ENCODE measurements around the gene SKOR1.

SKOR1 gene

DNA sequence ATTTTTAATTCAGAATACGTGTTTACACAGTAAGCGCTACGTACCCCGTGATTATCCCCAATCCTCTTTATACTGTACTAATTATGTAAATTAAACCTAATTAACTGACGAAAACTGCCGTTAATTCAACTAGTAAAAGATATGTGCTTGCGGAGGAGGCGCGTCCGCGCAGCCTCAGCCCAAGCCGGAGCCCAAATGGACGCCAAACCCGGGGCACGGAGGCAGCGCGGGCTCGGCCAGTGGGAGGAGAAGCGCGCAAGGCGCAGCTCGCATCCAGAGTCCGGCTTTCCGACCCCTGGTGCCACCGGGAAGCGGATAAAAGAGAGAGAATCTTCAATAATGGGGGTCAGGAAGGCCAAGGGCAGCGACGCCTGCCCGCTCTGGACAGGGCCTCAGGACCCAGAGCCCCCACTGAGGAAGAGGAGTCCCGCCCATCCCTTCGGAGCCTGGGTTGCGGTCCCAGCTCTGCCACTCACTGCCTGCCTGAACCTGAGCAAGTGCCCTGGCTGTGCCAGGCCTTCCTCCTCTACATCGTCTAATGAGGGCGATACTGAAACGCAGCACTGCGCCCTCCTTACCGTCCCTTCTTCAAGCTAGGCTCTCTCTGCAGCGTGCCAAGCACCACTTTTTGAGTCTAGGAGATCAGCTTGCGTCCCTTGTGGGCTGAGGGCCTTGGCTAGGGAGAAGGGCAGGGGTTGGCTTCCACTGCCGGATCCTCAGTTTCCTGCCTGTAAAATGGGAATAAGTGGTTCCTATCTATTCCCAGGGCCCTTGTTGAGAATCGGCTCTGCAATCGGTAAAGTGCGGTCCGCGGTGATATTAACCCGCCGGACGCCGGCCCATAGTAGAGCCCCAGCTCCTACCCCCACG lies 5.0 kb upstream of the SKOR1 start:
- H3K9me3 ChIP-seq (ENCODE audit: control insufficient read depth, insufficient read depth, low read length): no peaks in the 10 kb centered on the region
- H3K27ac ChIP-seq (ENCODE audit: low read depth, low read length): no peak overlapping the region
- H3K4me1 ChIP-seq (ENCODE audit: control insufficient read depth, insufficient read depth, low read length): peaks cover 35% of the 10 kb centered on the region
- no peaks in the 10 kb centered on the region for H3K36me3 ChIP-seq (ENCODE audit: control insufficient read depth, insufficient read depth, low read length)
- peaks cover 85% of the 10 kb centered on the region for H3K27me3 ChIP-seq (ENCODE audit: control insufficient read depth, insufficient read depth, low read length)
- peak overlapping the region; percentile 49 for H3K4me3 ChIP-seq (ENCODE audit: low read depth, low read length)
- no peak overlapping the region for H3K9ac ChIP-seq (ENCODE audit: low read depth, low read length)

DNA sequence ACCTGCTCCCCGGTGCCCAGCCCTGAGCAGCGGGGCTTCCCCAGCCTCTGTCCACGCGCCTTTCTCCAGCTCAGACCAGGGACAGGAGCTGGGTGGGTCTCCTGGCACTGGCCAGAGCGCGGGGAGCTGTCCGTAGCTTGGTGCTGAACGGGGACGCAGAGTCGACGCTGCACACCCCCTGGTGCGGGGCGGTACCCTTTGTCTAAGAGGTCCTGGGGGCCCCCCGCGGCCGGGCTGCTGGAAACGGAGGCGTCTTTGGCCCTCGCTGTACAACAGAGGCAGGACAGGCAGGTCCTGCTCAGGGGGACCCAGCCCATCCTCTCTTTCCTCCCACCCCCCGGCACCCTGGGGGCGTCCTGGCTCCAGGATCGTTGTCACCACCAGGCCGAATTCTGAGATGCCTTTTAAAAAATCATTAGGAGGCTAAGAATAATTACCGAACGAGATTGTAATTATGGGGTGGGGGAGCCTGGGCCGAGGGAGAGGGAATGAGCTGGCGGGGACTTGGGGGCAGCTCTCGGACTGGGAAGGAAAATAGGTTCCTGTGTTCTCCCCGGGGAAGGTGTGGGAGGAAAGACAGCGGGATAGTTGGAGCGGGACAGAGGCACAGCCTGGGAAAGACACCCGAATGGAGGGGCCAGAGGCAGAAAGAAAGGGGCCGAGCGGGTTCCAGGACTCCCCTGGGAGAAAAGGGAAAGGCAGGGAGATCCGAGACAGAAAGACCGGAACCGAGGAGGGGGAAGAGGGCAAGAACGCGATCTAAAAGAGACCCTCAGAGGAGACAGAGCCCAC lies 4.1 kb upstream of the SKOR1 start:
- Histone ChIP-seq H3K9me3 (ENCODE audit: control insufficient read depth, insufficient read depth, low read length) (no peaks in the 10 kb centered on the region), H3K27me3 (ENCODE audit: control insufficient read depth, insufficient read depth, low read length) (peaks cover 93% of the 10 kb centered on the region)

DNA sequence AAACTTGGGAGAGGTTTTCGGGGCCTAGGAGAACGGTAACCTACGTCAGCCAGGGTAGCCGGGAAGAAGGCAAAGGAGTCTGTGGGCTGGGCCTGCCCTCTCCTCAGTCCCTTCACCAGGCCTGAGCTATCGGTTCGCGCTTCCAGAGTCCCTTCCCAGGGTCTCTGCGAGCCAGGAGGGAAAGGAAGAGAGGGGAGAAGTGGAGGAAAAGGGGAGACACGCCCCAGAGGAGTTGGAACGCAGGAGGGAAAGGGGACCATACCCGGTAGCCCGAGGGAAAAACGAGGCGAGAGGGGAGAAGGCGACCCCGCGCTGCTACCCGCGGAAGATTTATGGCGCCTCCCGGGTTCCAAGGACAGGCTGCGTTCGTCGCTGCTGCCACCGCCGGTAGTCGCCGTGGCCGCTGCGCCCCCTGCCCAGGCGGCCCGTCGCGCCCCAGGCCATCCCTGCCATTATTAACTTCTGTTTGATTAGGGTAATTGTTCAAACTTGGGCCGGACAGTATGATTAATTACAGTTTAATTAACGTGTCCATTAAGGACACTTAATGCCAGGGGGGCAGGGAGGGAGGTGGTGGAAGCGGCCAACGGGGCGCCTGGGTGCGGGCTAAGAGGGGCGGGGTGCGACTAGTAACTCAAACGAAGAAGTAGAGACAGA lies 3.4 kb upstream of the SKOR1 start:
- H3K27me3 ChIP-seq (ENCODE audit: control insufficient read depth, insufficient read depth, low read length): peaks cover 100% of the 10 kb centered on the region

More for the DNA sequence above, 4.1 kb upstream of the SKOR1 start:
- no peak overlapping the region for H3K9ac ChIP-seq (ENCODE audit: low read depth, low read length)
- H3K4me1 ChIP-seq (ENCODE audit: control insufficient read depth, insufficient read depth, low read length): peaks cover 41% of the 10 kb centered on the region
- peak overlapping the region; percentile 26 for H3K4me3 ChIP-seq (ENCODE audit: low read depth, low read length)
- no peak overlapping the region for H3K27ac ChIP-seq (ENCODE audit: low read depth, low read length)
- H3K36me3 ChIP-seq (ENCODE audit: control insufficient read depth, insufficient read depth, low read length): no peaks in the 10 kb centered on the region

DNA sequence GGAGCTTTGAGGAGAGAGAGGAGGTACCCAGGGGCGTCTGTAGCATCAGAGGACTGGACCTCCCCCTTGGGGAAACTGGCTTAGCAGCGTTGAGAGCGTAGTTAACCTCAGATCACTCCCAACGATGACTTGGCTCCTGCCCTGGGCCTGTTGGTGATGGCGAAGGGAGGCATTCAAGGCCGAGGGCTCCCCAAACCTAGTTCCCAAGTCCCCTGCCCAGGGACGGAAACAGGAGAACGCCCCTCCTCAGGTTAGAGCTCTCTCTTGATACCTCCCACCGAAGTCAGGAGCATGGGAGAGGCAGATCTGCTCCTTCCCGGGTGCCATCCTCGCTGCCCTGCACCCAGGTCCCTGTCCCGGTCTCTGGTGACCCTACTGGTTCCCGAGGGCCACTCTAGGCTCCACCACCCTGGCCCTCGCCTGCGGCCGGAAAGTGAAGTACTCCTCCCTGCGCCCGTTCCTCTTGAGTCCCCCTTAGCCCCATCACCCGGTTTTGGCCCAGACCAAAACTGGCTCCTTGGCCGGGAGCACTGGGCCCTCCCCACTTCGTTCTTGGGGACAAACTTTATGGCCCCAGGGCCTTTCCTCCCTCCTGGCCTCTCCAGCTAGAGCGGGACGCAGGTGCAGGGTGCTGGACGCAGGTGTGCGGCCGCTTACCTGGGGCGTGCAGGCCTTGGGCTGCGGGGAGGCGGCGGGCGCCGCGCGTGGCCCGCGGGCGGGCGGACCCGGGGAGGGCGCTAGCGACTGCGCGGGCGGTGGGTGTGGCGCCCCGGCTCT lies 2.6 kb upstream of the SKOR1 start:
- Histone ChIP-seq H3K9me3 (ENCODE audit: control insufficient read depth, insufficient read depth, low read length) (no peaks in the 10 kb centered on the region), H3K27ac (ENCODE audit: low read depth, low read length) (no peak overlapping the region), H3K9ac (ENCODE audit: low read depth, low read length) (no peak overlapping the region), H3K27me3 (ENCODE audit: control insufficient read depth, insufficient read depth, low read length) (peaks cover 100% of the 10 kb centered on the region), H3K4me1 (ENCODE audit: control insufficient read depth, insufficient read depth, low read length) (peaks cover 44% of the 10 kb centered on the region), H3K36me3 (ENCODE audit: control insufficient read depth, insufficient read depth, low read length) (no peaks in the 10 kb centered on the region), H3K4me3 (ENCODE audit: low read depth, low read length) (peak overlapping the region; percentile 26)

More for the DNA sequence above, 3.4 kb upstream of the SKOR1 start:
- no peak overlapping the region for H3K9ac ChIP-seq (ENCODE audit: low read depth, low read length)
- H3K9me3 ChIP-seq (ENCODE audit: control insufficient read depth, insufficient read depth, low read length): no peaks in the 10 kb centered on the region
- H3K36me3 ChIP-seq (ENCODE audit: control insufficient read depth, insufficient read depth, low read length): no peaks in the 10 kb centered on the region
- peaks cover 44% of the 10 kb centered on the region for H3K4me1 ChIP-seq (ENCODE audit: control insufficient read depth, insufficient read depth, low read length)
- no peak overlapping the region for H3K27ac ChIP-seq (ENCODE audit: low read depth, low read length)
- H3K4me3 ChIP-seq (ENCODE audit: low read depth, low read length): peak overlapping the region; percentile 26

DNA sequence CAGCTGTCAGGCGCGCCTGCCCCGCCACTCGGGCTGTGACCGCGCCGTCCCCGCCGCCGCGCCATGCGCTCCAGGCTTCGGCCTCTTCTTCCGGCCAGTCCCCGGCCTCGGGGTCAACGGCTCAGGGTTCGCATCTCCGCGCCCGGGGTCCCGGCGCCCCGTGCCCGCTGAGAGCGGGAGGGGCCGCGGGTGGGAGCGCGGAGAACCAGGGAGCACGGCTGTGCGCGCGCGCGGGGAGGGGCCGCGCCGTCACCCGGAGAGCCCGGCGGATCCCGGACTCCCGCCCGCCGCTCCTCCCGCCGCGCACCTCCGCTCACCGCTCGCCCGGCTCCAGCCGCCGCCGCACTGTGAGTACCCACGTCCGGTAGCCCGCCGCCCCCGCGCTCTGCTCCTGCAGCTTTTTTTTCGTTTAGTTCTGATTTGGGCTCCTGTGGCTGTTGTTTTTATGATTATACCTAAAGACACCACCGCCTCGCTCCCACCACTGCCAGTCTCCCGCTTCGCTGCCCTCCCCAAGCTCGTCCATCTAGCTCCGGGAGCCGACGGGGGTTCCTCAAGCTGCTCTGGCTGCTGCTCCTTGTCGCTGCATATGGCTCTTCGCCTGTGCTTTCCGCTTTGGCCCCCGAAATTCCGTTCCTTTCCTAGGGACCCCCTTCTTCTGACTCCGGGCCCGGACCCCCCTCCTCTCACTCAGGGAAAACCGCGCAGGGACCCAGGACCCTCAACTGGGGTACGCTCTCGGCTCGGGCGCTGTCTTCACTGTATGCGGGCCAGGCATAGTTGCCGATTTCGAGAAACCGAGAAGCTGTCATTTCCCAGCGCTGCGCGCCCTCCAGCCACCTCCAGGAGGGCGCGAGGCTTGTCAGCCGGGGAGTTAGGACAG lies 1.8 kb upstream of the SKOR1 start:
- H3K9me3 ChIP-seq (ENCODE audit: control insufficient read depth, insufficient read depth, low read length): no peaks in the 10 kb centered on the region

DNA sequence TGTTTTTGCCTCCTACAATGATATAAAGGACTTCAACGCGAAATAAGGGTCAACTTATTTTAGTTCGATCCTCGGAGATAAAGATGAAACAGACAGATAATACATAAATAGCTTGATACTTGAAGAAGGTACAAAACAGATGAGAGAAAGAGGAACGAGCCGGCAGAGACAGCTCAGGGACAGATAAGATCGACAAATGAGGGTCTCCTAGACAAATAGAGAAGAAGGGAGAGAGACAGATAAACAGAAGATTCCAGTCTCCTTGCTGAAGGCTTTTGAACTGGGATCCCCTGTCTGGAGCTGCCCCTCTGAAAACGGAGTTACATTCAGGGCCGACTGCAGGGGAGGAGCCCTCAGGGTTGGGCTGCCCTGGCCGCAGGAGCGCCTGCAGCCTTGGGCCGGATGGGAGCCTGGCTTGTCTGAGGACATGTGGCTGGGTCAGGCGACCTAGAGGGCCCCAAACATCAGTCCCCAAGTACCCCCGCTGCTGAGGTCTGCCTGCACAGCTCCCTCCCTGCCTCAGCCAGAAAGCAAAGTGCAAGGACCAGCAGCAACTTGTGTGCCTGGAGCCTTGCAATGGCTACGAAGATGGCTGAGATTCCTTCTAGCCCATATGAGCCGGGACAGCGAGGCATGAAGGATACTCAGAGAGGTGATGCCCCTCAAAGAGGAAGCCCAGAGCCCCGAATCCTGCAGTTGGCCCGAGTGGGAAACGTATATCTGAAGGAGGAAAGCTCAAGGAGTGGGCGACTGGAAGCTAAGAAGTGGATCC lies 926 bp upstream of the SKOR1 start:
- H3K27me3 ChIP-seq (ENCODE audit: control insufficient read depth, insufficient read depth, low read length): peaks cover 100% of the 10 kb centered on the region
- no peaks in the 10 kb centered on the region for H3K36me3 ChIP-seq (ENCODE audit: control insufficient read depth, insufficient read depth, low read length)
- H3K9me3 ChIP-seq (ENCODE audit: control insufficient read depth, insufficient read depth, low read length): no peaks in the 10 kb centered on the region
- no peak overlapping the region for H3K27ac ChIP-seq (ENCODE audit: low read depth, low read length)
- H3K9ac ChIP-seq (ENCODE audit: low read depth, low read length): no peak overlapping the region
- peaks cover 47% of the 10 kb centered on the region for H3K4me1 ChIP-seq (ENCODE audit: control insufficient read depth, insufficient read depth, low read length)
- H3K4me3 ChIP-seq (ENCODE audit: low read depth, low read length): 0 out of 2 replicates have a peak overlapping the region, but pooled peaks have one; percentile 26

More for the DNA sequence above, 1.8 kb upstream of the SKOR1 start:
- peaks cover 100% of the 10 kb centered on the region for H3K27me3 ChIP-seq (ENCODE audit: control insufficient read depth, insufficient read depth, low read length)
- H3K27ac ChIP-seq (ENCODE audit: low read depth, low read length): no peak overlapping the region
- no peak overlapping the region for H3K9ac ChIP-seq (ENCODE audit: low read depth, low read length)
- H3K36me3 ChIP-seq (ENCODE audit: control insufficient read depth, insufficient read depth, low read length): no peaks in the 10 kb centered on the region
- peaks cover 44% of the 10 kb centered on the region for H3K4me1 ChIP-seq (ENCODE audit: control insufficient read depth, insufficient read depth, low read length)
- peak overlapping the region; percentile 36 for H3K4me3 ChIP-seq (ENCODE audit: low read depth, low read length)

DNA sequence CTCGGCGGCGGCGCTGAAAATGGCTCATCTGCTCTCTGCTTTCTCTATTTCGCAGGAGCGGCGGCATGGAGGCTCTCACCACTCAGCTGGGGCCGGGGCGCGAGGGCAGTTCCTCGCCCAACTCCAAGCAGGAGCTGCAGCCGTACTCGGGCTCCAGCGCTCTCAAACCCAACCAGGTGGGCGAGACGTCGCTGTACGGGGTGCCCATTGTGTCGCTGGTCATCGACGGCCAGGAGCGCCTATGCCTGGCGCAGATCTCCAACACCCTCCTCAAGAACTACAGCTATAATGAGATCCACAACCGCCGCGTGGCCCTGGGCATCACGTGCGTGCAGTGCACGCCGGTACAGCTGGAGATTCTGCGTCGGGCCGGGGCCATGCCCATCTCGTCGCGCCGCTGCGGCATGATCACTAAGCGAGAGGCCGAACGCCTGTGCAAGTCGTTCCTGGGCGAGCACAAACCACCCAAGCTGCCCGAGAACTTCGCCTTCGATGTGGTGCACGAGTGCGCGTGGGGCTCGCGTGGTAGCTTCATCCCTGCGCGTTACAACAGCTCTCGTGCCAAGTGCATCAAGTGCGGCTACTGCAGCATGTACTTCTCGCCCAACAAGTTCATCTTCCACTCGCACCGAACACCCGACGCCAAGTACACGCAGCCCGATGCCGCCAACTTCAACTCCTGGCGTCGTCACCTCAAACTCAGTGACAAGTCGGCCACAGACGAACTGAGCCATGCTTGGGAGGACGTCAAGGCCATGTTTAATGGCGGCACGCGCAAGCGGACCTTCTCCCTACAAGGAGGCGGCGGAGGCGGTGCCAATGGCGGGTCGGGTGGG lies 790 bp downstream of the SKOR1 start:
- H3K9ac ChIP-seq (ENCODE audit: low read depth, low read length): no peak overlapping the region
- peaks cover 48% of the 10 kb centered on the region for H3K4me1 ChIP-seq (ENCODE audit: control insufficient read depth, insufficient read depth, low read length)
- H3K27me3 ChIP-seq (ENCODE audit: control insufficient read depth, insufficient read depth, low read length): peaks cover 100% of the 10 kb centered on the region
- H3K36me3 ChIP-seq (ENCODE audit: control insufficient read depth, insufficient read depth, low read length): no peaks in the 10 kb centered on the region
- no peak overlapping the region for H3K27ac ChIP-seq (ENCODE audit: low read depth, low read length)
- peak overlapping the region; percentile 40; the same call in 1 of the 2 replicates for H3K4me3 ChIP-seq (ENCODE audit: low read depth, low read length)
- H3K9me3 ChIP-seq (ENCODE audit: control insufficient read depth, insufficient read depth, low read length): no peaks in the 10 kb centered on the region

DNA sequence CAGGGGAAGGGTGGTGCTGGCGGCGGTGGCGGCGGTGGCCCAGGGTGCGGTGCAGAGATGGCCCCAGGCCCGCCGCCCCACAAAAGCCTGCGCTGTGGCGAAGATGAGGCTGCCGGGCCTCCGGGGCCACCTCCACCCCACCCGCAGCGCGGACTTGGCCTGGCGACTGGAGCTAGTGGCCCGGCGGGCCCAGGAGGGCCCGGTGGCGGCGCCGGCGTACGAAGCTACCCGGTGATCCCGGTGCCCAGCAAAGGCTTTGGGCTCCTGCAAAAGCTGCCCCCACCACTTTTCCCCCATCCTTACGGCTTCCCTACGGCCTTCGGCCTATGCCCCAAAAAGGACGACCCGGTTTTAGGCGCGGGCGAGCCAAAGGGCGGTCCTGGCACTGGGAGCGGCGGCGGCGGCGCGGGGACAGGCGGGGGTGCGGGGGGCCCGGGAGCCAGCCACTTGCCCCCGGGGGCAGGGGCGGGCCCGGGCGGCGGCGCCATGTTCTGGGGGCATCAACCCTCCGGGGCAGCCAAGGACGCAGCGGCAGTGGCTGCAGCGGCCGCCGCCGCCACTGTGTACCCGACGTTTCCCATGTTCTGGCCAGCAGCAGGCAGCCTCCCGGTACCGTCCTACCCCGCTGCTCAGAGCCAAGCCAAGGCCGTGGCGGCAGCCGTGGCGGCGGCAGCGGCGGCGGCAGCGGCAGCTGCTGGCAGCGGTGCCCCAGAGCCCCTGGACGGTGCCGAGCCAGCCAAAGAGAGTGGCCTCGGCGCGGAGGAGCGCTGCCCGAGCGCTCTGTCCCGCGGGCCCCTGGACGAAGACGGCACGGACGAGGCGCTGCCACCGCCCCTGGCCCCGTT lies 1.6 kb downstream of the SKOR1 start:
- Histone ChIP-seq H3K9me3 (ENCODE audit: control insufficient read depth, insufficient read depth, low read length) (no peaks in the 10 kb centered on the region), H3K9ac (ENCODE audit: low read depth, low read length) (no peak overlapping the region), H3K4me1 (ENCODE audit: control insufficient read depth, insufficient read depth, low read length) (peaks cover 40% of the 10 kb centered on the region), H3K27me3 (ENCODE audit: control insufficient read depth, insufficient read depth, low read length) (peaks cover 100% of the 10 kb centered on the region), H3K36me3 (ENCODE audit: control insufficient read depth, insufficient read depth, low read length) (no peaks in the 10 kb centered on the region), H3K27ac (ENCODE audit: low read depth, low read length) (no peak overlapping the region), H3K4me3 (ENCODE audit: low read depth, low read length) (no peak overlapping the region)

Measured in HUES48 (cell line).